Activated CD4-positive, alpha-beta T cell treated with anti-CD3 and anti-CD28 coated beads, Interleukin-2, Interleukin-6, amounts not matched to agents 100 ng/mL and 50 ng/mL, durations not matched to agents 16 hours and 8 hours (primary cell): ENCODE data around the gene RASA2.
A peak's percentile ranks its signal among the peaks of the same experiment; 100 is the strongest.
"Not testable (repeated sequence)": the region's sequence is repeated elsewhere in the genome, so short reads cannot be mapped to it uniquely, and the experiment has no call there.

Experiments used
- DNase-seq: peaks from one replicate; pipeline ENCODE4 v3.0.0-alpha.2; 2020

RASA2 gene

DNA sequence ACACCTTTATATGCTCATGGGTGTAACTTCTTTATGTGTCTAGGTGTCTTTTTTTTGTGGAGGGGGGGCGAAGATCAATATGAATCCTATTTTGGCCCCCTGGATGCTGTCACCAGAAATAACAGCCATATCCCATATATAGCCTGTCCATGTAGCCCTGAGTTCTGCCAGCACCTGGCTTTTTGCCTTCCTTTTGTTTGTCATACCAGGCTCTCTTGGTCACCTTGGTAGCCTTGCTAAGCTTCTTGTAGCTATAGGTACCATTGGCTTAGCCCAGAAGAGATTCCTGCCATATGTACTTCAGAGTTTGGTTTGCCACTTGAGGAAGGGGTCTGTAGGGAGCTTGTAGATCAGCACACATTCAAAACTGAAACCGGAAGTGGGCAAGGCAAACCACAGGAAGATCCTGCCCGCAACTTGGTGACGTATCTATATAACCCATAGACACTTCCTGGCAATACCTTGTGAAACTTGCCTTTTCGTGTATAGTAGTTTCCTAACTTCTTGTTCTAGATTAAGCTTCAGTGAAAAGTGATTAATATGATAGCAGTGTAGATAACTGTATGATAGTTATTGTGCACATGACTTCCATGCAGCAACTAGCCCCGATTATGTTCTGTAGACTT is 11.9 kb downstream of the RASA2 start:
- DNase-seq, result peak; percentile 95

DNA sequence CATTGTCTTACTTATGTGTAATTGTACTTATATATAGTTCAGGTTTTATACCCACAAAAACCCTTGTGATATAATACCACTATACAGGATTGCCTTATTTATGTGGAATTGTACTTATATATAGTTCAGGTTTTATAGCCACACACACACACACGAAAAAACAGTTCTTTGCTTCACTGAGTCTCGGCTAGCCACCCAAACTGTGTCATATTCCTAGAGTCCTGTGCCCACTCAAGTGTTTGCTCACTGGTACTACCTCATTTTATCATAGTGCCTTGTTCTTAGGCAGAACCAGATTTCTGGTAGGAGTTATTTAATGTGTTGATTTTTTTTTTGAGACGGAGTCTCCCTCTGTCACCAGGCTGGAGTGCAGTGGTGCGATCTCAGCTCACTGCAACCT is 12.5 kb downstream of the RASA2 start:
- no peak for DNase-seq

DNA sequence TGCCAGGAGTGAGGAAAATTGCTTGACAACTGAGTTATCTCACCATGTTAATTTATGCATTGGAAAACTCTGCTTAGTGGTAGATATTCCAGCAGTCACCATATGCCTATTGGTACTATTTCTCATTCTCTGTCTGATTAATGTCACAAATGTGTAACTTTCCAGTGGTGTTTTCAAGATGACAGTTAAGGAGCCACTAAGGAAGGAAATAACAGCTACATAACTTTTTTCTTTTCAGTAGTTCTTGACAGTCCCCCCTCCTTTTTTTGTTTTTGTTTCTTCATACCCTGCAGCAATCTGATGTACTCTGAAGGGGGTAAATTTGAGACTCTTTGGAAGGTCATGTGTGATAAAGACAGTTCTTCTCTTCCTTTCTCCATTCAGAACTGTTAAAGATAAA is 13.1 kb downstream of the RASA2 start:
- peak; percentile 66 for DNase-seq

DNA sequence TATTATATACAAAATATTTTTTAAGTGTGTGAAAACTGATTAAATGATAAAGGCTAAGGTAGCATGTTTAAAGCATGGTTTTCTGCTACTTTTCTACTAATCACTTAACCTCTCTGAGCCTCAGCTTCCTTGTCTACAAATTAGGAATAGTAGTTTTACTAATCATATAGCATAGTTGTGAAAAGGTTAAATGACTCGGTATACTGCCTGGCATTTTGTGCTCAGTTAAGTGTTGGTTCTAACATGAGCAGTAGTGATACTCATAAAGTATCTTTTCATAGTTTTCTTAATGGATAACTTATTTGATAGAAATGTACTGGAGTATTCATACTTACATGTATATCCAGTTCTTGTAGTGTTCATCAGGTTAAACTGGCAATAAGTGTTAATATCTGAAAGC is 13.6 kb downstream of the RASA2 start:
- peak; percentile 25 for DNase-seq

- no peak for DNase-seq
Observed at GRCh38 chr3:141505166-141505565, 18.3 kb downstream of the RASA2 start.

DNA sequence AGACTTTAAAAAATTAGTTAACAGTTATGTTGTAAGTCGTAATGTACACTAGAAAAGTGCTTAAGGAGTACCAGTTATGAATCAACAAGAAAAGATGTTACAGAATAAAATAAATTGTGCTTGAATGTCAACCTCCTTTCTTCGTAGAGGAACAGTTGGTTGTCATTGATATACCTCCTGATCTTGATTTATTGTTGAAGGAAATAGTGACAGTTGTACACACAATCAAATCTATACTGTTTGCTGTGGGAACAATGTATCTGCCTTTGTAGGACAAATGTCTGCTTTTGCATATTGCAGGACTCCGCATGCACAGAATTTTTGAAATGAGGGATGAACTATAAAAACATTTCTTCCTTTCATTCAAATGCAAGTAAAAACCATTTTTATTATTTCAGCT is 19.2 kb downstream of the RASA2 start:
- DNase-seq, result no peak

DNA sequence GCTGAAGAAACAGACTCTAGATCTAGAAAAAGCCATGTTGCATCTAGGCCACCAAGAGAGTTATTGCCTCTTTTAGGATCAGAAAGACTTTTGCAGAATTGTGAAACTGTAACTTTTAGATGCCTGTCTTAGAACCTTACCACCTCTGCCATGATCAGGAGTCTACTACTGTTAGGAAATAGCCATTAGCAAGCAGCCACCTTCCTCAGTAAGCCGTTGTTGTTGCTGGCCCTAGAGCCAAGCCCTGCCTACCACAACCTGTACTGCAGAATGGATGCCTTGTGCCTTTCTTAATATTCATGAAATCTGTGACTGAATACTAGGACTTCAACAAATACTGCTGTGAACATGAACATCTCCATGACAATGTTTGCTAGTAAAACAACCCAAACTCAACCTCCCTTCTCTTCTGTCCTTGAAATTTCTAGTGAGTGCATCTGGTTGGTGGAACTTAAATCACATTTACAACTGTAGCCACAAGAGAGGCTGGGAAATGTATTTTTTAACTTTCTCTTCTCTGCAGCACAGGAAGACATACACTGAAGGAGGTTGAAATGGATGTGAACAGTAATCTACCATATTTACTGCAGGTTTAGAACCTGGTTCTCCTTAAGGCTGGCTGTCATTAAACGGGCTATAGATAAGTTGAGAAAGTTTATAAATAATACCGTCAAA is 20.7 kb downstream of the RASA2 start:
- DNase-seq, result no peak

DNA sequence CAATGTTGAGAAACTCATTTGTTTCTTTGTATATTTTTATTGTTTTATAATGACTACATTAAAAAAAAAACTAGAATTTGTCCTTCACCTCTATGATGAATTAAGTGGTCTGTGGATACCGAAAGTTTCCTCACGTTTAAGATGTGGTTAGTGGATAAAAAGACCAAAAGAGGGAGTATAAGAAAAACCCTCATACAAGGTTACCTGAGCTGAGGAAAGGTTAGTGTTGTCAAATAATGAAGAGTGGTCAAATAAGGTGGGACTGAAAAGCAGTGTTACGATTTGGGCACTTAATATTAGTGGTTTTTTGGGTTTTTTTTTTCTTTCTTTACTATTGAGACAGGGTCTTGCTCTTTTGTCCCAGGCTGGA is 21.2 kb downstream of the RASA2 start:
- no peak for DNase-seq

GRCh38 chr3:141511361-141511760 is 24.5 kb downstream of the RASA2 start:
- DNase-seq, result no peak

GRCh38 chr3:141514382-141514781 is 27.6 kb downstream of the RASA2 start:
- DNase-seq, result no peak

GRCh38 chr3:141519587-141519986 is 32.8 kb downstream of the RASA2 start:
- no peak for DNase-seq

- no peak for DNase-seq
Observed at GRCh38 chr3:141521781-141522180, 35.0 kb downstream of the RASA2 start.

GRCh38 chr3:141523615-141524375 is 37.0 kb downstream of the RASA2 start:
- DNase-seq, result no peak

GRCh38 chr3:141524988-141525387 is 38.2 kb downstream of the RASA2 start:
- no peak for DNase-seq

DNA sequence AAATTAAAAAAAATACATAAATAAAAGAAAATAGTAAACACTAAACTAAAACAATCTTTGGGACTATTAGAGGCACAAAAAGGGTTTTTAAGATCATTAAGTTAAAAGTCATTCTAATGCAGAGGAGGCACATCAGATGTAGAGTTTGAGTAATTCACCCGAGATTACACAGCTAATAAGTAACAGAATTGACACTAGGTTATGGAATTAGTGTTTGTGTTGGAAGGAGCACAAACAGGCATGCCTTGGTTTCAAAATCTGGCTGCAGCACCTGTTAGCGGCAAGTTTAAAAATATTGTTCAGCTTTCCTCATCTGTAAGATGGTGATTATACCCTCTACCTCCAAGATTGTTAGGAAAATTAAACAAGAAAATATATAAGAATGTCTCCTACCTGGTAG is 39.0 kb downstream of the RASA2 start:
- no peak for DNase-seq

DNA sequence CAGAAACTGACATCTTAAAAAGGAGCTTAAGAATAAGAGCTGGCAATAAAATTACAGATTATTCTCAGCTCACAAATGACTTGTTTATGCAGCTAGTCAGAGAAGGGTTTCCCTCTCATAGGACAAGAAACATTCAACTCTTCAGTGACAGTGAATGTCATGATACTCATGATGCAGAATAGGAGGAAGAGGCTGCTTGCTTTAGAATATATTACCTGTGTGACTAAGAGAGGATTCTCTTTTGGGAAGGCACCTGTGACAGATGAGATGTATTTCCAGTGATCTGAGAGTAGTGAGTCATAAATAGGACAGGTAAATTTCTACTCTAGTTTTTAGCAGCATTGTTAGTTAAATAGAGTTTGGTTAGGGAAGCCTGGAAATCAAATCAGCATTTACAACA is 39.9 kb downstream of the RASA2 start:
- no peak for DNase-seq

DNA sequence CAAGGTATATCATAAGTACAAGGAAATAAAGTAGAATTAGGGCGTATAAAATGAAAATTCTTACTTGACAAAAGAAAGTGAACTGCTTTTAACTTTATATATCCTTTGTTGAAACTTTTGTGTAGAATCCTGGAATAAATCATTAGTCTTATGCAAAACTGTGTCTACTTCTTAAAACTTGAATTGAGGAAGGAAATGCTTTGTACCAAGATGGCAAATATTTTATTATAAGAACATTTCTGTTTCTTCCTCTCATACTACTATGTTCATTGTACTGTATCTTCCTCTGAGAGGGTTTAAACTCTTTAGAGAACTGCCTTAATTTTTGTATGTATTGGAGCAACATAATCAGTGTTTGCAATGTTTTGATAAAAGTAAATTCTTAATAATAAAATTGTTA is 42.0 kb downstream of the RASA2 start:
- no peak for DNase-seq

GRCh38 chr3:141529256-141529655 is 42.4 kb downstream of the RASA2 start:
- DNase-seq, result no peak

- DNase-seq, result no peak
Observed at GRCh38 chr3:141529717-141530414, 43.0 kb downstream of the RASA2 start.

DNA sequence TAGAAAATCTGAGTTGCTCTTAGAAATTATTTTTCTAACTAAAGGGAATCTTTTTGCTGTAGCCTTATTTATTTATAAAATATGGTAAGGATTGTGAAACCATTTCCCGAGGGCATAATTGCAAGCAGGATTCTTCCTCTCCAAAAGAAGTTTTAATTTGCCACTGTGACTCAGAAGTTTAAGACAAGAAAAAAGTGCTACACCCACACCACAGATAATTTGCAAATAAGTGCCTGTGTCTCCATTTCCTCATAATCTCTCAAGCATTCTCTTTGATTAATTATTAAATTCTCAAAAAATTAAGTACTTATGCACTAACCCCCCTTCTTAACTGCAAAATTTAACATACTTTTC is 43.6 kb downstream of the RASA2 start:
- DNase-seq, result no peak

- DNase-seq, result no peak
Observed at GRCh38 chr3:141532609-141533008, 45.8 kb downstream of the RASA2 start.

DNA sequence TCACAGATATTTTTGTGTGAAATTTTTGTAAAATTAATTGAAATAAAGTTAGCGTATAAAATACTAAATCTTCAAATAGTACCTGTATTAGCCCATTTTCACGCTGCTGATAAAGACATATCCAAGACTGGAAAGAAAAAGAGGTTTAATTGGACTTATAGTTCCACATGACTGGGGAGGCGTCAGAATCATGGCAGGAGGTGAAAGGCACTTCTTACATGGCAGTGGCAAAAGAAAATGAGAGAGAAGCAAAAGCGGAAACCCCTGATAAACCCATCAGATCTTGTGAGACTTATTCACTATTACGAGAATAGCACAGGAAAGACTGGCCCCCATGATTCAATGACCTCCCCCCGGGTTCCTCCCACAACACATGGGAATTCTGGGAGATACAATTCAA is 49.2 kb downstream of the RASA2 start:
- DNase-seq, result not testable (repeated sequence)

GRCh38 chr3:141537856-141538255 is 51.0 kb downstream of the RASA2 start:
- DNase-seq, result no peak
